T47D (cell line): ENCODE results near the gene MED26.

Experiments
- DNase-seq, 2 experiments: peaks; one replicate each; pipeline versions ENCODE4 v3.0.0 to v3.0.0-alpha.2; 2011 to 2012; ENCODE audit warnings: low read depth in 1 of 2, low spot score in 1 of 2
- JUND ChIP-seq: IDR thresholded peaks from 2 replicates; pipeline ENCODE4 v1.6.1; 2012; ENCODE audit warnings: low read depth
- in situ Hi-C: cut with HindIII; loops from 2 replicates; pipeline ENCODE4 v1.10.0; 2016; ENCODE audit warnings: low sequenced_read_pairs, low pct_unique_long_range_greater_than_20kb

MED26 gene

GRCh38 chr19:16619457-16619856 is 8.5 kb downstream of the MED26 start:
- in situ Hi-C loops: no loop called here
- TF ChIP-seq JUND: no peak
- DNase-seq: no peak

GRCh38 chr19:16618248-16618647 is 9.8 kb downstream of the MED26 start:
- no peak for TF ChIP-seq JUND
- in situ Hi-C loops: no loop called here
- DNase-seq: no peak

- DNase-seq: peak in 1 of 2 experiments; percentile 63
- in situ Hi-C loops: no loop called here
- TF ChIP-seq JUND: no peak
Observed at GRCh38 chr19:16615808-16616207, 12.2 kb downstream of the MED26 start.

GRCh38 chr19:16614941-16615340 is 13.1 kb downstream of the MED26 start:
- peak; percentile 66 to 84 for DNase-seq
- no peak for TF ChIP-seq JUND
- in situ Hi-C loops: no loop called here

- in situ Hi-C loops: no loop called here
- no peak for DNase-seq
- TF ChIP-seq JUND: no peak
Observed at GRCh38 chr19:16613841-16614240, 14.2 kb downstream of the MED26 start.

GRCh38 chr19:16612636-16613035 is 15.4 kb downstream of the MED26 start:
- no peak for TF ChIP-seq JUND
- DNase-seq: no peak
- in situ Hi-C loops: no loop called here

- TF ChIP-seq JUND: no peak
Observed at GRCh38 chr19:16611121-16611520, 16.9 kb downstream of the MED26 start.

GRCh38 chr19:16609511-16610200 is 18.3 kb downstream of the MED26 start:
- no peak for TF ChIP-seq JUND
- DNase-seq: no peak
- in situ Hi-C loops: no loop called here

More at GRCh38 chr19:16611121-16611520, 16.9 kb downstream of the MED26 start:
- in situ Hi-C loops: no loop called here
- no peak for DNase-seq

- no peak for TF ChIP-seq JUND
- no peak for DNase-seq
- in situ Hi-C loops: no loop called here
Observed at GRCh38 chr19:16608290-16608739, 19.7 kb downstream of the MED26 start.

- no peak for DNase-seq
- in situ Hi-C loops: no loop called here
- TF ChIP-seq JUND: no peak
Observed at GRCh38 chr19:16607819-16608218, 20.2 kb downstream of the MED26 start.

- DNase-seq: no peak
- in situ Hi-C loops: no loop called here
- TF ChIP-seq JUND: no peak
Observed at GRCh38 chr19:16605553-16605994, 22.4 kb downstream of the MED26 start.

- in situ Hi-C loops: no loop called here
- DNase-seq: no peak
- no peak for TF ChIP-seq JUND
Observed at GRCh38 chr19:16605115-16605514, 22.9 kb downstream of the MED26 start.

GRCh38 chr19:16604615-16605014 is 23.4 kb downstream of the MED26 start:
- no peak for TF ChIP-seq JUND
- no peak for DNase-seq
- in situ Hi-C loops: no loop called here

- in situ Hi-C loops: no loop called here
- TF ChIP-seq JUND: no peak
- DNase-seq: no peak
Observed at GRCh38 chr19:16603090-16603489, 24.9 kb downstream of the MED26 start.
